ENCODE results near the gene FAM168A.

Gene FAM168A

GRCh38 chr11:73554671-73555320 is 43.1 kb downstream of the FAM168A start:
- DNase-seq: no peak

DNA sequence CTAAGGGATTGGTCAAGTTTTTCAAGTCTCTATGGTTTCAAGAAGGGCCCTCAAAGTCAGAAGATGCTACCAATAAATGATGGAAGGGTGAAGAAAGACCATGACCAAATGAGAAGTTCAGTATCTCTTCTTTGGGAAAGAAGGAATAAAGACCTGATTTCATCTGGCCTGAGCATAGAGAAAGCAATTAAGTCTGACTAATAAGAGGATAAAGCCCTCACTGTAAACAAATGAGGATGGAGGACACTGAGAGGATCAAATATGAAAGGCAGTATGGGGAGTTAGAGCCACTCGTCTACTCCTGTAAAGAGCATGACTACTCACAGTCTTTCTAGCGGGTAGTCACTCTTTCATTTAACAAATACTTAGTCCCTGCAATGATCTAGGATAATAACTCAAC is 44.6 kb downstream of the FAM168A start:
- DNase-seq: no peak

GRCh38 chr11:73551677-73552076 is 46.2 kb downstream of the FAM168A start:
- no peak for DNase-seq

DNA sequence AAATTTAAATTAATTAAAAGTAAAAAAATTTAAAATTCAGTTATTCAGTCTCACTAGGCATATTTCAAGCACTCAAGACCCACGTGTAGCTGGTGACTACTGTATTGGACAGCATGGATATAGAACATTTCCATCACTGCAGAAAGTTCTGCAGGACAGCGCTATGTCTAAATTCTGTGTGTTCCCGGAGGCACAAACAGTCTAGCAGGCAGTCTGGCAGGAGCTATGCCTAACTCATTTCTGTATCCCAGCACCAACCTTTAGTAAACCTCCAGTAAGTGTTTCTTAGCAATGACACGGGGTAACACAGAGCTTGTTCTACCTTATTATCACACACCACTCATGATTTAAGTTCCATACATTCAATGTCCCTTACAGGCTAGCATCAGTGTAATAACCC is 48.5 kb downstream of the FAM168A start:
- DNase-seq: no peak

DNA sequence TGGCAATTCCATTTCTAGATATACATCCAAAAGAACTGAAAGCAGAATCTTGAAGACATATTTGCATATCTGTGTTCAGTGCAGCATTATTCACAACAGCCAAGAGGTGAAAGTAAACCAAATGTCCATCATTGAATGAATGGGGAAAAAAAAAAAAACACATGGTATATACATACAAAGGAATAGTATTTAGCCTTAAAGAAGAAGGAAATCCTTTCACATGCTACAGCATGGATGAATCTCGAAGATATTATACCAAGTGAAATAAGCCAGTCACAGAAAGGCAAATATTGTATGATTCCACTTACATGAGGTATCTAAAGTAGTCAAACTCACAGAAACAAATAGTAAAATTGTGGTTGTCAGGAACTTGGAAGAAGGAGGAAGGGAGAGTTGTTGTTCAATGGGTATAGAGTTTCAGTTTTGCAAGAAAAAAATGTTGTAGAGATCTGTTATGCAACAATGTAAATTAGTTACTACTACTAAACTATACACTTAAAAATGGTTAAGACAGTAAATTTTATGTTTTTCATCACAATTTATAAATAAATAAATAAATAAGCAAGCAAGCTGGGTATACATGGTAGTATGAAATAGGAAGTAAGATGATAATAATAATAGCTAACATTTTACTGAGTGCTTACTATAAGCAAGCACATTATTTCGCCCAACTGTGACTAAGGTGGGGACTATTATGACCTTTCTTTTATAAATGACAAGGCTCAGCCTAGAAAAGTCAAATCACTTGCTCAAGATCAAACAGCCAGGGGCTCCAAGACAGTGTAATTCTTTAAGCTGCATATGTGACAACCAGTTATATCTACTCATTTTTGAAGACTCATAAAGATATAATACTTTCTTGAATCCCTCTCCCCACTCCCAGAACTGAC is 50.0 kb downstream of the FAM168A start:
- DNase-seq: no peak

- no peak for DNase-seq
Observed at GRCh38 chr11:73542175-73542574, 55.7 kb downstream of the FAM168A start.

DNA sequence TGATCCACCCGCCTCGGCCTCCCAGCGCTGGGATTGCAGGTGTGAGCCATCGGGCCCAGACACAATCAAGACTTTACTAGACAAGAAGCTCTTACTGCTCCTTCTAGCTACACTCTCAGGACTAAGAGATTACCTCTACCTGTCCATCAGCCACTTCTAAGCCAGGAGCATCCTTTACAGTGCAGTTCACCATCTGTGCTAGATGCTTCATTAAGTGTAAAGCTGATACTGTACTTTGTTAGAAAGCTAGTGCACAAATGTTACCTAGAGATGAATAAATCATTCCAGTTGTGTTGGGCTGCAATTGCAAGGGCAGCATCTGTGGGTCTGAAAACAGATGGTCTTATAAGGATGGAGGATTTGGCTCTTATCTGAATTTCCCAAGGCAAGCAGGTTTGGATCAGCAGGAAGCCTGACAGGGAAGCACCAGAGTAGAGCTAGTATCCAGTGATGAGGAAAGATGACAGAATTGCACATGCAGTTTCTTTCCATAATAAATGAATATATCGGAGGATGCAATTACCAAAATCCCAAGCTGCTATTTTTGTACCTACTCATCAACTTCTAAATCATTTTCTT is 58.3 kb downstream of the FAM168A start:
- no peak for DNase-seq

DNA sequence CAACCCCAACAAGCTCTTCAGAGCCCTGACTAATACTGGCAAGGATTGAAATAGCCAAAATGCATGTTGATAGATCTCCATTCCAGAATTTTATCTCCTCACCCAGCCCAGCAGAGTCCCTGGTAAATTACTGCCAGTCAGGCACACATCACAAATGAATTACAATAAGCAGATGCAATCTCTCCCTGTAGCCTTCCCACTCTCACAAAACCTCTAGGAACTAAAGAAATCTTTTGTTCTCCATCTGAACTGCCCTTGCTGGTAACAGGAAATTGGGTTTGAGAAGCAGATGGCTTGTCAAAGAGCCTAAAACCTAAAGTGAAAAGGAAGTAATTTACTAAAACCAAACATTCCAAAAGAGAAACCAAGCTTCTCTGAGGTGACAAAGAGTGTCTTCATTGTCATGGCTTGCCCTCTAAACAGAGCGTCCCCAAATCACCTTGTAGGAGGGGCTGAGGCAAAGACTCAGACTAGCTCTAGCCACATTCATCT is 59.5 kb downstream of the FAM168A start:
- no peak for DNase-seq

GRCh38 chr11:73537969-73538368 is 59.9 kb downstream of the FAM168A start:
- DNase-seq: no peak

- no peak for DNase-seq
Observed at GRCh38 chr11:73536961-73537360, 61.0 kb downstream of the FAM168A start.

DNA sequence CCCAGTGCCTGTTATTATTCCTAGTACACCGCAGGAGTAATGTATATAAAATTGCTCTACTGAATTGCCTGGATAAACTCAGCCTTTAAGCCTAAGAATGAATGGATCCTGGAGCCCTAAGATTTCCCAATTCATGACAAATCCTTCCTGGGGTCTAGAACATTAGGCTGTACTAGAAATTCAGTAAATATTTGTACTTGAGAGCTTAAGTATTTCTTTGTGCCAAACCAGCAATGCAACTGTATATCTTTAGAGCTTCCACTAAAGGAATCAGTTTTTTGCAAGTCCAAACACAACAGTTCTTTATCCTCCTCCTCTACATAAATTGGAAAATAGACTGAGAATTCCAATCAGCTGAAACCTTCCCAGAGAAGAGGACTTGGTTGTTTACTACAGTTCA is 65.6 kb downstream of the FAM168A start:
- no peak for DNase-seq

DNA sequence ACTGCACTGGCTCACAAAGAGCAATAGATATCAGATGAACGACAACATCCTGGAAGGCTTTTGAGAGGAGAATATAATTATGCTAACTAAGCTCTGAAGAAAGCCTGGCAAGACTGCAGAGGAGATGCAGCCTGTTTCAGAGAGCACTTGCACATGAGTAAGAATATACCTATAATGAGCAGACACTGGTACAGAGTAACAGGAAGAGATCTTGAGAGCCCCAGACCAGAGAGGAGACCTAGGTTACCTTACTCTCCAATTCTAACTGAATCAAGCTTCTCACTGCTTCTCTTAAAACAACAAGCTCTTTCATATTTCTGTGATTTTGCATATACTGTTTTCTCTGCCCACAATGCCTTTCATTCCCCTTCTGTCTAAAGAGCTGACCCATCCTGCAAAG is 66.5 kb downstream of the FAM168A start:
- DNase-seq: no peak

GRCh38 chr11:73530109-73530508 is 67.8 kb downstream of the FAM168A start:
- DNase-seq: no peak

GRCh38 chr11:73529204-73529530 is 68.7 kb downstream of the FAM168A start:
- DNase-seq: no peak

GRCh38 chr11:73528483-73529203 is 69.3 kb downstream of the FAM168A start:
- no peak for DNase-seq

DNA sequence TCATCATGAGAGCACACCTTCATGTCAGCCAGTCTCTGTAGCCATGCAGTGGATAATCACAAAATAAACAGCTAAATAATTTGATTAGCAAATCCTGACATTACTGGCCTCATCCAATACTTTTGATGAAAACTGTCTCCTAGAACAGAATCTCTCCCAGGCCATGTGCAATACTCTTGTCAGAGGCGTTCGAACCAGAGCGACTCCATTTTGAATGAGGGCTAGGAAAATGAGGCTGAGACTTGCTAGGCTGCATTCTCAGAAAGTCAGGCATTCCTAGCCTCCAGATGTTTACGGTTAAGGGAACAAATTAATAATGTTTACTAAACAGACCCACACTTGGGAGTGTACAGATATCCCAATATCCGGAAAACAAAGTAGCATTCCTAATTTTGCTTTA is 69.9 kb downstream of the FAM168A start:
- no peak for DNase-seq

DNA sequence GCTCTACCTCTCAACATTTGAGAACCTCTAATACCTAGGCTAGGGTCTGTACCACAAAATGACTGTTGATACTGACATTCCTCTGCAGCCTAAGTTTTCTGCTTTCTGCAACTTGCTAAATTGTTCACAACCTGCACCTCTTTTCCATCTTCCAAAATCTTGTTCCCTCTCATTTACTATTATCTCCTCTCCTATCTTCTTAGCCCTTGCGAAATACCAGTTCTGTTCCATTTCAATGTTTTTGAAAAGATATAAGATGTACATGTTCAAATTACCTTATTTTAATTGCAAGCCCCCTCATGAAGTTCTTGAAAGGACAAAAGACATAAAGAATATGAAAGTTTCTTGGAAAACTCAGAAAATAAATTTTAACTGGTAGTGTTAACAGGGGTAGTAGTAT is 72.3 kb downstream of the FAM168A start:
- DNase-seq: no peak

DNA sequence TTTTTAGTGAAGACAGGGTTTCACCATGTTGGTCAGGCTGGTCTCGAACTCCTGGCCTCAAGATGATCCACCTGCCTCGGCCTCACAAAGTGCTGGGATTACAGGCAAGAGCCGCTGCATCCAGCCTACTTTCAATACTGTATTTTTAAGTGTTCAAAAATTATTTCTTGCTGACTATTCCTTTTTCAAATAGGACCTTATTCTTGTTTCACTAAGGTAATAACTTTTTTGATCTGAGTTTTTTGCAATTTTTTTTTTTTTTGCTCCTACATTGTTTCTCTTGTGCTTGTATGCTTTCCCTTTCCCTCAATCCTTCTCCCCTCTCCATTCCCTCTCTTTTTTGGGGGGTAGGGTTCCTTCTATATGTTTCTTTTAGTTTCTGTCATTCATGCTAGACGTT is 73.1 kb downstream of the FAM168A start:
- no peak for DNase-seq

DNA sequence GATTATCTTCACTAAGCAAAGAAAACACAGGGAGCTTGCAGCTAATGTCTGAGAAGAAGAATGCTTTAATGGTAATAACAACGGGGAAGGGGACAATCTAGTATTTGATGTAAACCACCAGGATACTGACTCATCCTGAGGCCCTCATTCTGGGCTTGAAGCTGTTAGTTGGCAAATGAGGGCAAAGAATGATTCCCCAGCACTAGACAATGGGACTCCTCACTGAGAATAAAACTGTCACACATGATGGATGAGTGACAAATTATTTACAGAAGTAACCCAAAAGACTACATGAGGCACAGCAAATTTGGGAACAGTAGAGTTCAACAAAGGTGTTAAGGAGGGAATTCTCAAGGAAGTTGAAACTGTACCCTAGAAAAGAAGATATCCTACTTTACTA is 76.3 kb downstream of the FAM168A start:
- no peak for DNase-seq

DNA sequence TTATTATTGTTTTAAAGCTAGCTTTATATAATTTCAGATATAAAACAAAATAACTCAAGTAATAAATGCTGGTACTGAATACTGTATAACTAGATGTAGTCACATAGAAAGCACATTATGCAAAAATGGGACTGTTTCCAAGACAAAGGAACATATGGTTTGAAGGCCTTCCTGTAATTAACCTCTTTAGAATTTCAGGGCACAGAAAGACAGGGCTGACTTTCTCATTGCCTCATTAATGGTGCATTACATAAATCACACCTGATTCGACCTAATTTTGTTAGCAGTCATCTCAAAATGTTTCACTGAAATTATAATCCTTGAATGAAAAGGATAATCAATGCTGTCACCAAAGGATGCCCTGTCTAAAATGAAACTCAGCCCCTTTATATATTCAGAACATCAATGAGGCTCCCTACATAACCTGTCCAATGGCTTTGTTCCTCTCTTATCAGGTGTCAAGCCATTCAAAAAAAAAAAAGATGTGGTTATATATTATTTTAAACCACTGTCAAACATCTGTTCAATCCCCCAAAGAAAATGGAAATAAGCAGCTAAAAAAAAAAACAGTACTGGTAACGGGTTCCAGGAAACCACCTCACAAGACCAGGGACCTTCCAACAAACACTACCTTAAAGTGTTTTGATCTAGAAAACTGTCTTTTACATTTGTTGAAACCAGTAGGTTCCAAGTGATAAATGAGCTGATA is 77.4 kb downstream of the FAM168A start:
- DNase-seq: no peak

GRCh38 chr11:73519266-73519665 is 78.6 kb downstream of the FAM168A start:
- no peak for DNase-seq

- DNase-seq: no peak
Observed at GRCh38 chr11:73518195-73518594, 79.7 kb downstream of the FAM168A start.

DNA sequence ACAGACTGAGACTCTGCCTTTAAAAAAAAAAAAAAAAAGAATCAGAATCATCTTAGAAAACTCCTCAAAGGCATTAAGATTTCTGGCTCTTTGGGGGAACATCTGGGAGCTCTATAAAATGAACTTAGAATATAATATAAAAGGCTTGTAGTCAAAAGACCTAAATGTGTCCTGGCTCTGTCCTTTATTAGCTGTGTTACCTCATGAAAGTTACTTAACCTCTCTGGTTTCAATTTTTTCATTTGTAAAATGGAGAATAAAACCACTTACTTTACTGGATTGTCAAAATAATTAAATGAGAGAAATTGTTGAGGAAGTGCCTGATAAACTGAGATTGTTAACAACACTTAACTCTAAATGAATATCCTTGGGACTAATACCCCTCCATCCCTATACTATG is 81.8 kb downstream of the FAM168A start:
- no peak for DNase-seq
